HL-60 (cell line): Measurements from ENCODE around the gene TBC1D22A.

Experiments used
- REST ChIP-seq: IDR thresholded peaks from 2 replicates; pipeline ENCODE4 v1.6.1; 2012; ENCODE audit warnings: low read depth; ENCODE audit not compliant: insufficient replicate concordance
- TF ChIP-seq, protein P1 (sequence below): IDR thresholded peaks from one replicate; pipeline ENCODE4 v1.5.1; 2011; ENCODE audit warnings: low read length, control low read depth, inconsistent platforms; ENCODE audit not compliant: insufficient read depth

GRCh38 chr22:47152938-47153337 lies 390.5 kb downstream of the TBC1D22A start:
- no peak for TF ChIP-seq REST
- TF ChIP-seq, protein P1, sequence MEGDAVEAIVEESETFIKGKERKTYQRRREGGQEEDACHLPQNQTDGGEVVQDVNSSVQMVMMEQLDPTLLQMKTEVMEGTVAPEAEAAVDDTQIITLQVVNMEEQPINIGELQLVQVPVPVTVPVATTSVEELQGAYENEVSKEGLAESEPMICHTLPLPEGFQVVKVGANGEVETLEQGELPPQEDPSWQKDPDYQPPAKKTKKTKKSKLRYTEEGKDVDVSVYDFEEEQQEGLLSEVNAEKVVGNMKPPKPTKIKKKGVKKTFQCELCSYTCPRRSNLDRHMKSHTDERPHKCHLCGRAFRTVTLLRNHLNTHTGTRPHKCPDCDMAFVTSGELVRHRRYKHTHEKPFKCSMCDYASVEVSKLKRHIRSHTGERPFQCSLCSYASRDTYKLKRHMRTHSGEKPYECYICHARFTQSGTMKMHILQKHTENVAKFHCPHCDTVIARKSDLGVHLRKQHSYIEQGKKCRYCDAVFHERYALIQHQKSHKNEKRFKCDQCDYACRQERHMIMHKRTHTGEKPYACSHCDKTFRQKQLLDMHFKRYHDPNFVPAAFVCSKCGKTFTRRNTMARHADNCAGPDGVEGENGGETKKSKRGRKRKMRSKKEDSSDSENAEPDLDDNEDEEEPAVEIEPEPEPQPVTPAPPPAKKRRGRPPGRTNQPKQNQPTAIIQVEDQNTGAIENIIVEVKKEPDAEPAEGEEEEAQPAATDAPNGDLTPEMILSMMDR, result no peak
